T-helper 2 cell treated with Interferon-gamma antibody and Interleukin-4, amounts not matched to agents 5 μg/mL and 100 μg/mL, for 36 hours (primary cell): ENCODE measurements around the gene EIF3A.
"Not testable (repeated sequence)": the region's sequence is repeated elsewhere in the genome, so short reads cannot be mapped to it uniquely, and the experiment has no call there.

Experiments used
- DNase-seq: peaks from one replicate; pipeline ENCODE4 v3.0.0; 2021; ENCODE audit warnings: low spot score
- H3K27ac Mint-ChIP-seq: one replicate; pipeline ENCODE4 v1.8.0; 2021; ENCODE audit warnings: mild to moderate bottlenecking, mixed read lengths
- H3K27me3 Mint-ChIP-seq: one replicate; pipeline ENCODE4 v1.8.0; 2021; ENCODE audit warnings: low read depth, mixed read lengths
- H3K36me3 Mint-ChIP-seq: one replicate; pipeline ENCODE4 v1.8.0; 2021; ENCODE audit warnings: low read depth, mixed read lengths
- H3K4me1 Mint-ChIP-seq: one replicate; pipeline ENCODE4 v1.8.0; 2021; ENCODE audit warnings: low read depth, mixed read lengths
- H3K4me3 Mint-ChIP-seq: one replicate; pipeline ENCODE4 v1.8.0; 2022; ENCODE audit warnings: mild to moderate bottlenecking, moderate library complexity, mixed read lengths
- H3K9me3 Mint-ChIP-seq: one replicate; pipeline ENCODE4 v1.8.0; 2021; ENCODE audit warnings: mixed read lengths

EIF3A gene

GRCh38 chr10:119107106-119107505 lies 26.5 kb upstream of the EIF3A start:
- not testable (repeated sequence) for H3K27ac Mint-ChIP-seq, H3K27me3 Mint-ChIP-seq, DNase-seq, H3K4me3 Mint-ChIP-seq, H3K9me3 Mint-ChIP-seq
- H3K4me1 Mint-ChIP-seq, result peaks cover 24% of the 10 kb centered on the region
- peaks cover 35% of the 10 kb centered on the region for H3K36me3 Mint-ChIP-seq

- not testable (repeated sequence) for H3K27me3 Mint-ChIP-seq, H3K9me3 Mint-ChIP-seq, DNase-seq
- Mint-ChIP-seq H3K36me3 (peaks cover 30% of the 10 kb centered on the region), H3K4me3 (peak overlapping the region; percentile 90), H3K4me1 (peaks cover 27% of the 10 kb centered on the region), H3K27ac (peak overlapping the region; percentile 20)
Measured at GRCh38 chr10:119105899-119106298, 25.3 kb upstream of the EIF3A start.

GRCh38 chr10:119105155-119105554 lies 24.5 kb upstream of the EIF3A start:
- peaks cover 35% of the 10 kb centered on the region for H3K4me1 Mint-ChIP-seq
- peak overlapping the region; percentile 90 for H3K4me3 Mint-ChIP-seq

GRCh38 chr10:119104654-119105015 lies 24.0 kb upstream of the EIF3A start:
- Mint-ChIP-seq H3K27me3 (no peaks in the 10 kb centered on the region), H3K36me3 (peaks cover 24% of the 10 kb centered on the region), H3K4me1 (peaks cover 36% of the 10 kb centered on the region), H3K9me3 (no peaks in the 10 kb centered on the region), H3K4me3 (peak overlapping the region; percentile 90), H3K27ac (peak overlapping the region; percentile 26)
- DNase-seq, result peak; percentile 10

More at GRCh38 chr10:119105155-119105554, 24.5 kb upstream of the EIF3A start:
- no peaks in the 10 kb centered on the region for H3K27me3 Mint-ChIP-seq
- no peak for DNase-seq
- no peaks in the 10 kb centered on the region for H3K9me3 Mint-ChIP-seq
- peak overlapping the region; percentile 72 for H3K27ac Mint-ChIP-seq
- H3K36me3 Mint-ChIP-seq, result peaks cover 29% of the 10 kb centered on the region

- Mint-ChIP-seq H3K27me3 (no peaks in the 10 kb centered on the region), H3K4me3 (peak within 1 kb of the TSS; percentile 90), H3K36me3 (peaks cover 21% of the 10 kb centered on the region), H3K27ac (peak within 1 kb of the TSS; percentile 68), H3K9me3 (no peaks in the 10 kb centered on the region), H3K4me1 (peaks cover 35% of the 10 kb centered on the region)
- DNase-seq, result peak; percentile 69
Measured at GRCh38 chr10:119103903-119104653, 23.5 kb upstream of the EIF3A start, which contains the start of gene DENND10. DENND10 (plus strand) TSS chr10:119104113; CDS start chr10:119104143, 30 bp downstream.

- DNase-seq, result no peak
- Mint-ChIP-seq H3K27me3 (no peaks in the 10 kb centered on the region), H3K4me3 (peak overlapping the region; percentile 75), H3K9me3 (no peaks in the 10 kb centered on the region), H3K36me3 (peaks cover 17% of the 10 kb centered on the region), H3K4me1 (peaks cover 35% of the 10 kb centered on the region), H3K27ac (peak overlapping the region; percentile 47)
Measured at GRCh38 chr10:119103241-119103902, 22.8 kb upstream of the EIF3A start.

GRCh38 chr10:119101366-119102098 lies 20.9 kb upstream of the EIF3A start:
- Mint-ChIP-seq H3K27ac (peak overlapping the region; percentile 35), H3K4me1 (peaks cover 28% of the 10 kb centered on the region), H3K4me3 (no peak overlapping the region), H3K9me3 (no peaks in the 10 kb centered on the region), H3K36me3 (peaks cover 11% of the 10 kb centered on the region), H3K27me3 (no peaks in the 10 kb centered on the region)
- no peak for DNase-seq

- Mint-ChIP-seq H3K27ac (peak overlapping the region; percentile 84), H3K4me3 (peak overlapping the region; percentile 46), H3K36me3 (peaks cover 6% of the 10 kb centered on the region), H3K4me1 (peaks cover 32% of the 10 kb centered on the region), H3K27me3 (peaks cover 2% of the 10 kb centered on the region), H3K9me3 (no peaks in the 10 kb centered on the region)
- DNase-seq, result no peak
Measured at GRCh38 chr10:119100434-119101238, 20.0 kb upstream of the EIF3A start.

- no peak overlapping the region for H3K4me3 Mint-ChIP-seq
- DNase-seq, result no peak
- no peaks in the 10 kb centered on the region for H3K36me3 Mint-ChIP-seq
- H3K4me1 Mint-ChIP-seq, result peaks cover 40% of the 10 kb centered on the region
- H3K27me3 Mint-ChIP-seq, result peaks cover 2% of the 10 kb centered on the region
- H3K27ac Mint-ChIP-seq, result no peak overlapping the region
- no peaks in the 10 kb centered on the region for H3K9me3 Mint-ChIP-seq
Measured at GRCh38 chr10:119098576-119098975, 18.0 kb upstream of the EIF3A start.

- not testable (repeated sequence) for H3K27ac Mint-ChIP-seq, H3K4me3 Mint-ChIP-seq, H3K9me3 Mint-ChIP-seq, DNase-seq, H3K27me3 Mint-ChIP-seq, H3K36me3 Mint-ChIP-seq
- H3K4me1 Mint-ChIP-seq, result peaks cover 48% of the 10 kb centered on the region
Measured at GRCh38 chr10:119096641-119097415, 16.2 kb upstream of the EIF3A start.

GRCh38 chr10:119095640-119096039 lies 15.0 kb upstream of the EIF3A start:
- Mint-ChIP-seq H3K36me3 (peaks cover 5% of the 10 kb centered on the region), H3K9me3 (no peaks in the 10 kb centered on the region), H3K4me1 (peaks cover 49% of the 10 kb centered on the region), H3K27ac (peak overlapping the region; percentile 77), H3K4me3 (peak overlapping the region; percentile 50), H3K27me3 (peaks cover 2% of the 10 kb centered on the region)
- DNase-seq, result no peak

- Mint-ChIP-seq H3K27ac (peak overlapping the region; percentile 99), H3K27me3 (no peaks in the 10 kb centered on the region), H3K4me3 (peak overlapping the region; percentile 80), H3K9me3 (peaks cover 5% of the 10 kb centered on the region), H3K4me1 (peaks cover 59% of the 10 kb centered on the region), H3K36me3 (peaks cover 11% of the 10 kb centered on the region)
- DNase-seq, result peak; percentile 32
Measured at GRCh38 chr10:119090968-119091367, 10.4 kb upstream of the EIF3A start.
